Panc1 (cell line): Measurements from ENCODE around the gene PPT1. TPM values are rescaled to one million over a fixed set of nuclear protein-coding genes. Genes with fewer than 3 reads are reported as not detected.

Experiments
- ATAC-seq: fragments of 200-7000 bp; cut with Tn5 transposase; 2 replicates; pipeline ENCODE4 v1.9.1; 2020; ENCODE audit warnings: mild to moderate bottlenecking, moderate library complexity
- BruUV-seq: library from RNA; stranded (reverse); fragments of 400-500 nt; replicated peaks from 2 replicates; lab custom pipeline; 2021; lab: Mats Ljungman, UMichigan
- CTCF ChIA-PET: fragments of 300-600 bp; sonication (Branson Sonifier 250); formaldehyde crosslinking; loops from one replicate; lab custom pipeline; 2022; ENCODE audit warnings: antibody characterized with exemption; lab: Charles Lee
- POLR2A ChIA-PET: fragments of 300-600 bp; sonication (Branson Sonifier 250); formaldehyde crosslinking; loops from one replicate; lab custom pipeline; 2022; ENCODE audit warnings: antibody characterized with exemption; lab: Charles Lee
- DNase-seq: peaks from one replicate; pipeline ENCODE4 v3.0.0-alpha.2; 2010; ENCODE audit warnings: low read depth, low spot score
- H3K27ac ChIP-seq: 2 replicates; pipeline ENCODE4 v1.5.1; 2011; ENCODE audit warnings: mild to moderate bottlenecking, low read length, inconsistent platforms
- H3K27me3 ChIP-seq: fragments of 200-500 bp; sonication (Bioruptor generic); 2 replicates; pipeline ENCODE4 v1.6.0; 2014; ENCODE audit warnings: low read length, inconsistent platforms; ENCODE audit not compliant: control insufficient read depth, insufficient read depth
- H3K36me3 ChIP-seq: fragments of 200-500 bp; sonication (Bioruptor generic); 2 replicates; pipeline ENCODE4 v1.5.1; 2014; ENCODE audit warnings: inconsistent platforms, mild to moderate bottlenecking, low read length, moderate library complexity; ENCODE audit not compliant: control insufficient read depth, insufficient read depth
- H3K4me1 ChIP-seq: 2 replicates; pipeline ENCODE4 v1.5.1; 2011; ENCODE audit warnings: inconsistent platforms, mild to moderate bottlenecking, low read length, moderate library complexity; ENCODE audit not compliant: control insufficient read depth, insufficient read depth
- H3K4me3 ChIP-seq, 2 experiments: 2 replicates each; pipeline ENCODE4 v1.5.1; 2011 to 2012; ENCODE audit warnings: low read depth in 2 of 2, low read length in 2 of 2, mild to moderate bottlenecking in 2 of 2, inconsistent platforms in 1 of 2, moderate library complexity in 1 of 2
- H3K9me3 ChIP-seq: fragments of 200-500 bp; sonication (Bioruptor generic); 2 replicates; pipeline ENCODE4 v1.5.1; 2014; ENCODE audit warnings: low read depth, mild to moderate bottlenecking, inconsistent platforms, low read length, moderate library complexity; ENCODE audit not compliant: control insufficient read depth, insufficient read depth
- POLR2AphosphoS5 ChIP-seq: IDR thresholded peaks from 2 replicates; pipeline ENCODE4 v1.6.1; 2012; ENCODE audit warnings: mild to moderate bottlenecking, low read depth, low read length, moderate library complexity
- REST ChIP-seq, 2 experiments: IDR thresholded peaks; 2 replicates each; pipeline ENCODE4 v1.6.1; 2011 to 2012; ENCODE audit warnings: low read depth in 2 of 2, control low read depth in 1 of 2, low read length in 1 of 2, mild to moderate bottlenecking in 1 of 2, moderate library complexity in 1 of 2; ENCODE audit not compliant: insufficient read depth in 1 of 2
- SIN3A ChIP-seq: IDR thresholded peaks from 2 replicates; pipeline ENCODE4 v1.6.1; 2012; ENCODE audit warnings: low read depth, mild to moderate bottlenecking, low read length, moderate library complexity, borderline replicate concordance; ENCODE audit not compliant: insufficient read depth
- TCF7L2 ChIP-seq: IDR thresholded peaks from 2 replicates; pipeline ENCODE4 v1.6.1; 2011; ENCODE audit warnings: mild to moderate bottlenecking, low read depth, low read length, inconsistent platforms
- in situ Hi-C: cut with HindIII; loops from 2 replicates; pipeline ENCODE4 v1.10.0; 2016; ENCODE audit warnings: low sequenced_read_pairs, low pct_unique_long_range_greater_than_20kb
- intact Hi-C: fragments of 100-400 bp; cut with micrococcal nuclease; formaldehyde crosslinking; loops from one replicate; pipeline ENCODE4 v1.10.0; 2022; ENCODE audit not compliant: unreplicated experiment
- total RNA-seq: library from RNA; stranded (reverse); gene quantifications from one replicate; pipeline ENCODE4 v1.2.1, GENCODE V29; 2021; ENCODE audit not compliant: unreplicated experiment
- TF ChIP-seq, protein P1 (sequence below): fragments of 450-650 bp; IDR thresholded peaks from 2 replicates; pipeline ENCODE4 v1.5.1; 2017; ENCODE audit warnings: mild to moderate bottlenecking

The PPT1 gene
- total RNA-seq, 1 experiment from 2014 or later, result 158 TPM

GRCh38 chr1:40059960-40060750, 36.9 kb downstream of the PPT1 start:
- no peak overlapping the region for H3K4me3 ChIP-seq
- no peaks in the 10 kb centered on the region for H3K27me3 ChIP-seq
- H3K27ac ChIP-seq, result no peak overlapping the region
- BruUV-seq, result no TSS peak
- DNase-seq, result no peak
- TF ChIP-seq TCF7L2 (no peak), REST (IDR thresholded peaks at IDR 0.05; ENCODE audit: insufficient read depth in 1 of 2, low read depth in 2 of 2, low read length in 1 of 2) (no peak)
- TF ChIP-seq, protein P1, sequence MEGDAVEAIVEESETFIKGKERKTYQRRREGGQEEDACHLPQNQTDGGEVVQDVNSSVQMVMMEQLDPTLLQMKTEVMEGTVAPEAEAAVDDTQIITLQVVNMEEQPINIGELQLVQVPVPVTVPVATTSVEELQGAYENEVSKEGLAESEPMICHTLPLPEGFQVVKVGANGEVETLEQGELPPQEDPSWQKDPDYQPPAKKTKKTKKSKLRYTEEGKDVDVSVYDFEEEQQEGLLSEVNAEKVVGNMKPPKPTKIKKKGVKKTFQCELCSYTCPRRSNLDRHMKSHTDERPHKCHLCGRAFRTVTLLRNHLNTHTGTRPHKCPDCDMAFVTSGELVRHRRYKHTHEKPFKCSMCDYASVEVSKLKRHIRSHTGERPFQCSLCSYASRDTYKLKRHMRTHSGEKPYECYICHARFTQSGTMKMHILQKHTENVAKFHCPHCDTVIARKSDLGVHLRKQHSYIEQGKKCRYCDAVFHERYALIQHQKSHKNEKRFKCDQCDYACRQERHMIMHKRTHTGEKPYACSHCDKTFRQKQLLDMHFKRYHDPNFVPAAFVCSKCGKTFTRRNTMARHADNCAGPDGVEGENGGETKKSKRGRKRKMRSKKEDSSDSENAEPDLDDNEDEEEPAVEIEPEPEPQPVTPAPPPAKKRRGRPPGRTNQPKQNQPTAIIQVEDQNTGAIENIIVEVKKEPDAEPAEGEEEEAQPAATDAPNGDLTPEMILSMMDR, result no peak
- no peaks in the 10 kb centered on the region for H3K9me3 ChIP-seq
- ATAC-seq, result no peak
- peaks cover 55% of the 10 kb centered on the region for H3K36me3 ChIP-seq
- intact Hi-C loops, result no loop called here
- in situ Hi-C loops, result no loop called here
- H3K4me1 ChIP-seq, result no peaks in the 10 kb centered on the region
- ChIA-PET POLR2A (no interaction called here), CTCF (no interaction called here)

DNA sequence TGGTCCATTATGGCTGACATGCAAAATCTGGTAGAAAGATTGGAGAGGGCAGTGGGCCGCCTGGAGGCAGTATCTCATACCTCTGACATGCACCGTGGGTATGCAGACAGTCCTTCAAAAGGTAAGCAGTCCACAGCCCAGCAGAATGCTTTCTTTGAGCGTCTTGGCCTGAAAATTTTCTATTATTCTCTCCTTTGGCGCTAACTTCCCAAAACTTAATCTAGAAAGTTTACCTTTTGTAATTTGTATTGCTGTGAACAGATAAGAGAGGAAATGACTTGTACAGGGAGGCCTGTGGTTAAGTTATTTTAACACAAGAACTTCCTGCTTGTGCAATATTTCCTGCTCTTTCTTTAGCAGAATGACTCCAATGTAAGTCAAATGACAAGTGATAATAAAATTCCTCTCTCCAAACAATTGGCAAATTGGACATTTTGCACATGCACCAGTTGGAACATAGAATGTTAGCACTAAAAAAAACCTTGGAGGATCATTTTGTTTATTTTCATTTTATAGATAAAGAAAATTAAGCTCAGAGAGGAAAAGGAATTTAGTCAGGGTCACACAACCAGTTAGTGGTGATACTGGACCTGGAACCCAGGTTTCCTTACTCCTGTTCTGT, 37.6 kb downstream of the PPT1 start:
- ChIA-PET CTCF (no interaction called here), POLR2A (no interaction called here)
- in situ Hi-C loops (no loop called here), intact Hi-C loops (no loop called here)
- Histone ChIP-seq H3K27me3 (no peaks in the 10 kb centered on the region), H3K4me1 (no peaks in the 10 kb centered on the region), H3K36me3 (peaks cover 50% of the 10 kb centered on the region), H3K27ac (no peak overlapping the region), H3K4me3 (no peak overlapping the region), H3K9me3 (no peaks in the 10 kb centered on the region)
- no peak for DNase-seq
- TF ChIP-seq REST (IDR thresholded peaks at IDR 0.05; ENCODE audit: insufficient read depth in 1 of 2, low read depth in 2 of 2, low read length in 1 of 2) (no peak), SIN3A (no peak), TCF7L2 (no peak), POLR2AphosphoS5 (no peak)
- TF ChIP-seq, protein P1, result no peak
- BruUV-seq, result no TSS peak
- no peak for ATAC-seq
